Measurements from ENCODE around the gene ZBTB4. TPM values are rescaled to one million over a fixed set of nuclear protein-coding genes. Genes with fewer than 3 reads are reported as not detected.

The ZBTB4 gene
- total RNA-seq, 1 donor from 2014 or later: 13.6 TPM

DNA sequence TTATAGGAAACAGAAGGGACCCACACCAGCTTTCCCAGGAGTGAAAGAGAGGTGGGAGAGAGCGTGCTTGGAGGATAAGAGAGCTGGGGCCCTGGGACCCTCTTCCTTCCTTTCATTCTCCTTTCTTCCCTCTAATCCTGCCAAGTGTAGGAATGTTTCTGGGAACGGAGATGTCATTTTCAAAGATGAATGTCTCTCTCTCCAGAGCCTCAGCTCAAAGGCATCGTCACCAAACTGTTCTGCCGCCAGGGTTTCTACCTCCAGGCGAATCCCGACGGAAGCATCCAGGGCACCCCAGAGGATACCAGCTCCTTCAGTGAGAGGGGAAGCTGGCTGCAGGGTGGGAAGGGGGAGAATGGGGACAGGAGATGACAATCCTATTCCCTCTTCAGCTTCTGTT is 38.2 kb downstream of the ZBTB4 start:
- Mint-ChIP-seq H3K4me3 (peak overlapping the region; percentile 95), H3K27me3 (ENCODE audit: low read depth) (peaks cover 77% of the 10 kb centered on the region), H3K36me3 (ENCODE audit: low read depth) (peaks cover 6% of the 10 kb centered on the region), H3K4me1 (peaks cover 57% of the 10 kb centered on the region), H3K27ac (ENCODE audit: unreplicated experiment) (no peak overlapping the region), H3K9me3 (no peaks in the 10 kb centered on the region)
- TF ChIP-seq, protein P1, sequence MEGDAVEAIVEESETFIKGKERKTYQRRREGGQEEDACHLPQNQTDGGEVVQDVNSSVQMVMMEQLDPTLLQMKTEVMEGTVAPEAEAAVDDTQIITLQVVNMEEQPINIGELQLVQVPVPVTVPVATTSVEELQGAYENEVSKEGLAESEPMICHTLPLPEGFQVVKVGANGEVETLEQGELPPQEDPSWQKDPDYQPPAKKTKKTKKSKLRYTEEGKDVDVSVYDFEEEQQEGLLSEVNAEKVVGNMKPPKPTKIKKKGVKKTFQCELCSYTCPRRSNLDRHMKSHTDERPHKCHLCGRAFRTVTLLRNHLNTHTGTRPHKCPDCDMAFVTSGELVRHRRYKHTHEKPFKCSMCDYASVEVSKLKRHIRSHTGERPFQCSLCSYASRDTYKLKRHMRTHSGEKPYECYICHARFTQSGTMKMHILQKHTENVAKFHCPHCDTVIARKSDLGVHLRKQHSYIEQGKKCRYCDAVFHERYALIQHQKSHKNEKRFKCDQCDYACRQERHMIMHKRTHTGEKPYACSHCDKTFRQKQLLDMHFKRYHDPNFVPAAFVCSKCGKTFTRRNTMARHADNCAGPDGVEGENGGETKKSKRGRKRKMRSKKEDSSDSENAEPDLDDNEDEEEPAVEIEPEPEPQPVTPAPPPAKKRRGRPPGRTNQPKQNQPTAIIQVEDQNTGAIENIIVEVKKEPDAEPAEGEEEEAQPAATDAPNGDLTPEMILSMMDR (conservative IDR thresholded peaks at IDR 0.05): no peak
- no peak for DNase-seq (ENCODE audit: low read depth, low spot score)

DNA sequence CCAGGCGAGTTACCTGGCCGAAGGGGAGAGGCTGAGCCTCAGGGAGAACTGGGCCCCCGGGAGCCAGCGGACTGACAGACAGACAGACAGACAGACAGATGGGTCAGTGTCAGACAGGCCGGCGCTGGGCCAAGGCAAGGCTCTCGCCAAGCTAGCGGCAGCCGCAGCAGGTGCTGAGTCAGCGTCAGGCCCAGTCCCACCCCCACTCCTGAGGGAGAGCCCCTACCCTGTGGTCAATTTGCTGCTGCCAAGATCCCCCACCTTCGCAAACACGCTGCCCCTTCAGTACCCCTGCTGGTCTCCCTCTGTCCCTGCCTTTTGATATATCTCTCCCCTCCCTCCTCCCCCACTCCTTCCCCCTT is 38.6 kb downstream of the ZBTB4 start:
- peak overlapping the region; percentile 95 for H3K4me3 Mint-ChIP-seq
- TF ChIP-seq, protein P1 (conservative IDR thresholded peaks at IDR 0.05): no peak
- H3K4me1 Mint-ChIP-seq: peaks cover 58% of the 10 kb centered on the region
- H3K36me3 Mint-ChIP-seq (ENCODE audit: low read depth): peaks cover 6% of the 10 kb centered on the region
- DNase-seq (ENCODE audit: low read depth, low spot score): peak; percentile 47
- no peaks in the 10 kb centered on the region for H3K9me3 Mint-ChIP-seq
- peak overlapping the region; percentile 99 for H3K27ac Mint-ChIP-seq (ENCODE audit: unreplicated experiment)
- peaks cover 79% of the 10 kb centered on the region for H3K27me3 Mint-ChIP-seq (ENCODE audit: low read depth)

DNA sequence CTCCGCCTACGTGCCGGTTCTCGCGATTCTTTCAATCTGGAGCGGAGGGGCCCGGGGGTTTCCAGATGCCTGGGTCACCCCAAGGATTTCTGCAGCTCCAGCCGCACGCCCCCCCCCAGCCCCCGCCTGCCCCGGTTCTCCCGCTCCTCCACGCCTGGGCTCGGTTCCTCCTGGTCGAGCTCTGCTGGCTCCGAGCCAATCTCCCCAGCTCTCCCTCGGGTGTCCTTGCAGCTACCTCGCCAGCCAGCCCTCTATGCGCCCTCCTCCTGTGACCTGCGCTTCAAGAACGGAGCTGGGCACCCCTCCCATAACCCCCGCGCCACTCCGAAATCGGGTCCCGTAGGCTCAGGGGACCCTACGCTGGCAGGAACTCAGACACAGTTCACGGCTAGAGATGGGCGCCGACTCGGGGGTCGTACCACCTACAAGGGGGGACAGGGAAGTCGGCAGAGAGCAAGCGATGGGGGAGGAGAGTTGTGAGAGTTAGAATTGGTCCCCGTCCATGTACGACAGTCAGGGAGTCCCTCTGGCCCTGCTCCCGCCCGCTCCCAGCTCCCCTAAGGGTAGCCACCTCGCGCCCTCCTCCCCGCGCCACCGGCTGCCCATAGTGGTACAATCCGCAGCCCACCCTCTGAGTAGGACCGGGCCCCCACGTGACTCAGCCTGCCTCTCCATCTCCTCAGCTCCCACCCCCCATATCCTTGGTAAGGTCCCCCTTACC is 39.2 kb downstream of the ZBTB4 start:
- TF ChIP-seq, protein P1 (conservative IDR thresholded peaks at IDR 0.05): no peak
- peaks cover 6% of the 10 kb centered on the region for H3K36me3 Mint-ChIP-seq (ENCODE audit: low read depth)
- peak overlapping the region; percentile 95 for H3K4me3 Mint-ChIP-seq
- peaks cover 79% of the 10 kb centered on the region for H3K27me3 Mint-ChIP-seq (ENCODE audit: low read depth)
- no peaks in the 10 kb centered on the region for H3K9me3 Mint-ChIP-seq
- peaks cover 56% of the 10 kb centered on the region for H3K4me1 Mint-ChIP-seq
- peak; percentile 56 for DNase-seq (ENCODE audit: low read depth, low spot score)
- H3K27ac Mint-ChIP-seq (ENCODE audit: unreplicated experiment): peak overlapping the region; percentile 99

DNA sequence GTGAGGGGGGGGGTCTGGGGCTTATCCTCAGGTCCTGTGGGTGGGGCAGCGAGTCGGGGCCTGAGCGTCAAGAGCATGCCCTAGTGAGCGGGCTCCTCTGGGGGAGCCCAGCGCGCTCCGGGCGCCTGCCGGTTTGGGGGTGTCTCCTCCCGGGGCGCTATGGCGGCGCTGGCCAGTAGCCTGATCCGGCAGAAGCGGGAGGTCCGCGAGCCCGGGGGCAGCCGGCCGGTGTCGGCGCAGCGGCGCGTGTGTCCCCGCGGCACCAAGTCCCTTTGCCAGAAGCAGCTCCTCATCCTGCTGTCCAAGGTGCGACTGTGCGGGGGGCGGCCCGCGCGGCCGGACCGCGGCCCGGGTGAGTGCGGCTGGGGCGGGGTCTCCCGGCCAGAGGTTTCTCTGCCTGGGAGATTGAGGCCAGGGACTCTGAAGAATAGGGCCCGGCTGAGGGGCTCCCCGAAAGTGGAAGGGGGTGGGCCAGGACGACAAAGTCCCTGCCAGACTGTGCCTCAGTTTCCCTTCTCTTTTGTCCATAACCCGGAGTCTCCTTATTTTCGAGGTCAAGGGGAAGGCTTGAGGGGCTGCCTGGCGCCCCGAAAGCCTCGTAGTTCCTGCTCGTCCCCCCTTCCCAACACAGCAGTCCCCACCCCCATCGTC is 39.8 kb downstream of the ZBTB4 start, which contains the start of gene FGF11:
TSS of gene FGF11 (plus strand) at position 51 of the 651 bp plus-strand sequence. CDS start at position 160, 109 bp downstream.
- TF ChIP-seq, protein P1 (conservative IDR thresholded peaks at IDR 0.05): no peak
- Mint-ChIP-seq H3K27me3 (ENCODE audit: low read depth) (peaks cover 80% of the 10 kb centered on the region), H3K4me1 (peaks cover 53% of the 10 kb centered on the region), H3K36me3 (ENCODE audit: low read depth) (peaks cover 6% of the 10 kb centered on the region), H3K4me3 (peak within 1 kb of the TSS; percentile 95), H3K9me3 (no peaks in the 10 kb centered on the region), H3K27ac (ENCODE audit: unreplicated experiment) (peak within 1 kb of the TSS; percentile 99)
- DNase-seq (ENCODE audit: low read depth, low spot score): no peak

DNA sequence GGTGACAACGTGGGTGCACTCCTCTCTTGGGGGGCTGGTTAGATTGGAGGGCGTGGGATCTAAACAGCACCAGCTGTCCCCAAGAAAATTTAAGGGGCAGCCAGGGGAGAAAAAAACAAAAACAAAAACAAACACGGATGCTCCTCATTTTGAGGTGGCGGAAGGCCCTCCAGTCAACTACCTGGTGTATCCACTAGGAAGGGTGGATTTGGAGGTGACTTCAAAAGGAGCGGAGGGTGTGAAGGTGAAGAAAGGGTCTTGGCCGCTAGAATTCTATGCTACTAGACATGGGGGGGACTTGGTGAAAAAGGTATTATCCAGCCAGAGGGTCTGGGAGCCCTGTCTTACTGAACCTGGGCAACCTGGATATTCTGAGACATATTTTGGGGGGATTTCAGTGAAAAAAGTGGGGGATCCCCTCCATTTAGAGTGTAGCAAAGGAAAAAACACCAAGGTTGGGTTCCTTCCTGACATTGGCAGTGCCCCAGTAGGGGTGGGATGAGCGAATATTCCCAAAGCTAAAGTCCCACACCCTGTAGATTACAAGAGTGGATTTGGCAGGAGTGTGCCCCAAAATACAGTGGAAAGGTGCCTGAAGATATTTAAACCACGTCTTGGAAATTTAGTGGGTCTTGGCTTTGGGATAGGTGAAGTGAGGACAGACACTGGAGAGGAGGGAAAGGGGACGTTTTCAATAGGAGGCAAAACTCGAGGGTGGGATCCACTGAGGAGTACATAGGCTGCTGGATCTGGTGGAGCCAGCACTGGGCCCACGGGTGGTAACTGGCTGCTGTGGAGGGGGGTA is 40.6 kb downstream of the ZBTB4 start:
- H3K4me3 Mint-ChIP-seq: peak overlapping the region; percentile 91
- peak overlapping the region; percentile 52 for H3K27ac Mint-ChIP-seq (ENCODE audit: unreplicated experiment)
- no peaks in the 10 kb centered on the region for H3K9me3 Mint-ChIP-seq
- DNase-seq (ENCODE audit: low read depth, low spot score): no peak
- peaks cover 53% of the 10 kb centered on the region for H3K4me1 Mint-ChIP-seq
- TF ChIP-seq, protein P1 (conservative IDR thresholded peaks at IDR 0.05): no peak
- peaks cover 6% of the 10 kb centered on the region for H3K36me3 Mint-ChIP-seq (ENCODE audit: low read depth)
- peaks cover 79% of the 10 kb centered on the region for H3K27me3 Mint-ChIP-seq (ENCODE audit: low read depth)

Data from neural crest cell (in vitro differentiated cells).